SU-DHL-6 (cell line): ENCODE measurements around the gene ATP2B2.

Source experiments
- H2AFZ ChIP-seq: fragments of 200-600 bp; sonication (generic); 2 replicates; pipeline ENCODE4 v1.6.1; 2014; ENCODE audit warnings: low read depth, mild to moderate bottlenecking, moderate library complexity, mixed read lengths, antibody characterized with exemption, low read length; ENCODE audit not compliant: severe bottlenecking
- H3F3A ChIP-seq: fragments of 200-600 bp; shearing (Covaris generic); 2 replicates; pipeline ENCODE4 v1.6.0; 2016; ENCODE audit warnings: antibody characterized with exemption, mild to moderate bottlenecking; ENCODE audit not compliant: insufficient read depth
- H3K27ac ChIP-seq: fragments of 200-600 bp; sonication (generic); 2 replicates; pipeline ENCODE4 v1.5.1; 2016; ENCODE audit warnings: low read depth, mild to moderate bottlenecking, low read length, moderate library complexity, mixed read lengths
- H3K27me3 ChIP-seq: fragments of 200-600 bp; sonication (generic), shearing (Covaris generic); 2 replicates; pipeline ENCODE4 v1.6.0; 2014; ENCODE audit warnings: mild to moderate bottlenecking, low read length
- H3K36me3 ChIP-seq: fragments of 200-600 bp; sonication (generic); 2 replicates; pipeline ENCODE4 v1.6.1; 2014; ENCODE audit warnings: mild to moderate bottlenecking, low read length, mixed read lengths
- H3K4me2 ChIP-seq: fragments of 300-600, 200-600 bp; shearing (Covaris generic), sonication (generic); 2 replicates; pipeline ENCODE4 v1.6.0; 2014; ENCODE audit warnings: low read length, low read depth, mild to moderate bottlenecking; ENCODE audit not compliant: poor library complexity, severe bottlenecking
- H3K4me3 ChIP-seq: fragments of 200-600 bp; sonication (generic); 2 replicates; pipeline ENCODE4 v1.5.1; 2014; ENCODE audit warnings: antibody characterized with exemption, low read length, mild to moderate bottlenecking, mixed read lengths; ENCODE audit not compliant: insufficient read depth, poor library complexity, severe bottlenecking
- H3K79me2 ChIP-seq: fragments of 200-600 bp; sonication (generic); 2 replicates; pipeline ENCODE4 v1.6.1; 2014; ENCODE audit warnings: mild to moderate bottlenecking, low read length, moderate library complexity; ENCODE audit not compliant: insufficient read depth
- H3K9ac ChIP-seq: fragments of 200-600 bp; sonication (generic); 2 replicates; pipeline ENCODE4 v1.7.0; 2014; ENCODE audit warnings: mild to moderate bottlenecking, low read length
- H3K9me2 ChIP-seq: fragments of 200-600 bp; sonication (generic); replicated peaks from 2 replicates; pipeline ENCODE4 v1.6.1; 2014; ENCODE audit warnings: low read length; ENCODE audit not compliant: insufficient read depth
- H3K9me3 ChIP-seq: fragments of 200-600 bp; sonication (generic); 2 replicates; pipeline ENCODE4 v1.6.1; 2014; ENCODE audit warnings: low read length, mixed read lengths; ENCODE audit not compliant: insufficient read depth
- H4K20me1 ChIP-seq: fragments of 200-600 bp; sonication (generic); 2 replicates; pipeline ENCODE4 v1.6.1; 2014; ENCODE audit warnings: low read depth, mild to moderate bottlenecking, antibody characterized with exemption, low read length, moderate library complexity, mixed read lengths
- EZH2phosphoT487 ChIP-seq: fragments of 200-600 bp; sonication (generic), shearing (Covaris generic); conservative IDR thresholded peaks from 2 replicates; pipeline ENCODE4 v1.6.1; 2018; ENCODE audit warnings: mild to moderate bottlenecking, antibody characterized with exemption, low read length, moderate library complexity, mixed read lengths
- TF ChIP-seq, protein P1 (sequence below): fragments of 200-600 bp; sonication (generic); IDR thresholded peaks from one replicate; pipeline ENCODE4 v1.5.1; 2017; ENCODE audit warnings: antibody characterized with exemption, mild to moderate bottlenecking, low read length, moderate library complexity; ENCODE audit not compliant: insufficient read depth, poor library complexity, severe bottlenecking

ATP2B2 gene

DNA sequence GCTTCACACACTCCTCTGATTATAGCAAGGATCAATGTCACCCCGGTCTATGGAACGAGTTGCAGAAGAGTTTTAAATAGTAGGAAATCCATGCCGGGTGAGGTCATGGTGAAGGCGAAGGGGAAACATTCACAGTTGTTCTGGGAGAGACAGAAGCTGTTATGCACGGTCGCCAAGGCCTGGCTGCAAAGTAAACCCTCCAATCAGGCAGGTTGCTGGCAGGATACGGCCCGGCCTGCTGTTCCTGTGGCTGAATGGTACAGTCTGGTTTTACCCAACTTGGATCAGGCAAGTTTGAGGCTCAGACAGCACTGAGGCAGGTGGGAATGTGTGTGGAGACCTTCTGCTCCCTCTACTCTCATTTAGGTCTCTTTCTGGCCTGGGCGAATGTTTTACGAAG is 45.3 kb upstream of the ATP2B2 start:
- TF ChIP-seq, protein P1, sequence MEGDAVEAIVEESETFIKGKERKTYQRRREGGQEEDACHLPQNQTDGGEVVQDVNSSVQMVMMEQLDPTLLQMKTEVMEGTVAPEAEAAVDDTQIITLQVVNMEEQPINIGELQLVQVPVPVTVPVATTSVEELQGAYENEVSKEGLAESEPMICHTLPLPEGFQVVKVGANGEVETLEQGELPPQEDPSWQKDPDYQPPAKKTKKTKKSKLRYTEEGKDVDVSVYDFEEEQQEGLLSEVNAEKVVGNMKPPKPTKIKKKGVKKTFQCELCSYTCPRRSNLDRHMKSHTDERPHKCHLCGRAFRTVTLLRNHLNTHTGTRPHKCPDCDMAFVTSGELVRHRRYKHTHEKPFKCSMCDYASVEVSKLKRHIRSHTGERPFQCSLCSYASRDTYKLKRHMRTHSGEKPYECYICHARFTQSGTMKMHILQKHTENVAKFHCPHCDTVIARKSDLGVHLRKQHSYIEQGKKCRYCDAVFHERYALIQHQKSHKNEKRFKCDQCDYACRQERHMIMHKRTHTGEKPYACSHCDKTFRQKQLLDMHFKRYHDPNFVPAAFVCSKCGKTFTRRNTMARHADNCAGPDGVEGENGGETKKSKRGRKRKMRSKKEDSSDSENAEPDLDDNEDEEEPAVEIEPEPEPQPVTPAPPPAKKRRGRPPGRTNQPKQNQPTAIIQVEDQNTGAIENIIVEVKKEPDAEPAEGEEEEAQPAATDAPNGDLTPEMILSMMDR: no peak
- TF ChIP-seq EZH2phosphoT487: no peak
- Histone ChIP-seq H3K9me3 (no peaks in the 10 kb centered on the region), H3K36me3 (no peaks in the 10 kb centered on the region), H3K27ac (no peak overlapping the region), H3K27me3 (no peaks in the 10 kb centered on the region), H3F3A (no peaks in the 10 kb centered on the region), H4K20me1 (no peaks in the 10 kb centered on the region), H2AFZ (no peak overlapping the region), H3K4me3 (no peak overlapping the region), H3K9me2 (no peaks in the 10 kb centered on the region), H3K4me2 (no peak overlapping the region), H3K79me2 (no peaks in the 10 kb centered on the region), H3K9ac (no peak overlapping the region)

DNA sequence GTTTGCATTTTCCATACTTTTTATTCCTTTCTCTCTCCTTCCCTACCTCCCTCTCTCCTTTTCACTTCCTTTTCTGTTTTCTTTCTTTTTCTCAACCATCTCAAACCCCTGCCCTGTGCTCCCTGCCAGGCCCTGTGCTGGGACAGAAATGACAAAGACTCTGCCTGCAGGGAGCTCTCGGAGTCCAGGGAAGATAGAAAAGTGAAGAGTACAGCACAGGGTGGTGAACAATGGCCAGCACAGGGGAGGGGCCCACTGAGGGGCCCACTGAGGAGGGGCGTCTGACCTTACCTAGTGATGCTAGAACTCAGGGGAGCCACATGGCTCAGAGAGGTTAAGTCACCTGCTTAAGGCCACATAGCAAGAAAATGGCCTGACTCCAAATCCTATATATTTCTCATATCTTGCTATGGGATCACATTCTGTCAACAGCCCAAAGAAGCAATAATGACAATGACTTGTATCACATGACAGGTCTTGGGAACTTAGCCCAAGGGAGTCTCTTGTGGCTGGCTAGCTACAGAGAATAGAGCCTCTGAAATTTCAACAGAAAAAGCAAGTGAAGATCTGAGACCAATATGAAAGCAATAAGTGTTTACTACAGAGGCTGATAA is 44.3 kb upstream of the ATP2B2 start:
- Histone ChIP-seq H3K36me3 (no peaks in the 10 kb centered on the region), H2AFZ (no peak overlapping the region), H3K9me2 (no peaks in the 10 kb centered on the region), H3K79me2 (no peaks in the 10 kb centered on the region), H3F3A (no peaks in the 10 kb centered on the region), H4K20me1 (no peaks in the 10 kb centered on the region), H3K4me2 (no peak overlapping the region), H3K27me3 (no peaks in the 10 kb centered on the region), H3K9ac (no peak overlapping the region), H3K27ac (no peak overlapping the region), H3K4me3 (no peak overlapping the region), H3K9me3 (no peaks in the 10 kb centered on the region)
- TF ChIP-seq EZH2phosphoT487: no peak
- TF ChIP-seq, protein P1: no peak

DNA sequence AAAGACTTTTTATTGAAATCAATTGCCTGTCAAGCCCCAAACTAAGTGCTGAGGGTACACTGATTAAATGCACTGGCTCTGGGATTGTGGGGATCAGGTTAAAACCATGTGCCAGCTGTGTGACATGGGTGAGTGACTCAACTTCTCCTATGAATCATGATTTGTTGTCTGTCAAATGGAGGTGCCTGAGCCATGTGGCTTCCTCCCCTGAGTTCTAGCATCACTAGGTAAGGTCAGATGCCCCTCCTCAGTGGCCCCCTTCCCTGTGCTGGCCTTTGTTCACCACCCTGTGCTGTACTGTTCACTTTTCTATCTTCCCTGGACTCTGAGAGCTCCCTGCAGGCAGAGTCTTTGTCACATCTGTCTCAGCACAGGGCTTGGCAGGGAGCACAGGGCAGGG is 43.6 kb upstream of the ATP2B2 start:
- no peak overlapping the region for H2AFZ ChIP-seq
- TF ChIP-seq EZH2phosphoT487: no peak
- TF ChIP-seq, protein P1: no peak
- no peak overlapping the region for H3K27ac ChIP-seq
- no peaks in the 10 kb centered on the region for H3K79me2 ChIP-seq
- no peaks in the 10 kb centered on the region for H3K9me3 ChIP-seq
- H3K9me2 ChIP-seq: no peaks in the 10 kb centered on the region
- H3K4me3 ChIP-seq: no peak overlapping the region
- no peaks in the 10 kb centered on the region for H3K27me3 ChIP-seq
- no peaks in the 10 kb centered on the region for H4K20me1 ChIP-seq
- H3K36me3 ChIP-seq: no peaks in the 10 kb centered on the region
- H3K9ac ChIP-seq: no peak overlapping the region
- H3K4me2 ChIP-seq: no peak overlapping the region
- H3F3A ChIP-seq: no peaks in the 10 kb centered on the region
